Caki2 (cell line): ENCODE results near the gene CD38. TPM values are rescaled to one million over a fixed set of nuclear protein-coding genes. Genes with fewer than 3 reads are reported as not detected.

Experiments
- DNase-seq: peaks from one replicate; pipeline ENCODE4 v3.0.0-alpha.2; 2015; ENCODE audit warnings: low read depth
- in situ Hi-C: cut with HindIII; loops from 2 replicates; pipeline ENCODE4 v1.10.0; 2016; ENCODE audit warnings: low sequenced_read_pairs, low pct_unique_long_range_greater_than_20kb, mixed read lengths
- total RNA-seq: library from RNA; depleted of rRNA; stranded (reverse); fragments of >200 nt; shearing (Covaris generic); gene quantifications from 2 replicates; pipeline ENCODE4 v1.2.3, GENCODE V29; 2014; ENCODE audit warnings: low replicate concordance

Gene CD38
- total RNA-seq, 1 experiment from 2014 or later = not detected

DNA sequence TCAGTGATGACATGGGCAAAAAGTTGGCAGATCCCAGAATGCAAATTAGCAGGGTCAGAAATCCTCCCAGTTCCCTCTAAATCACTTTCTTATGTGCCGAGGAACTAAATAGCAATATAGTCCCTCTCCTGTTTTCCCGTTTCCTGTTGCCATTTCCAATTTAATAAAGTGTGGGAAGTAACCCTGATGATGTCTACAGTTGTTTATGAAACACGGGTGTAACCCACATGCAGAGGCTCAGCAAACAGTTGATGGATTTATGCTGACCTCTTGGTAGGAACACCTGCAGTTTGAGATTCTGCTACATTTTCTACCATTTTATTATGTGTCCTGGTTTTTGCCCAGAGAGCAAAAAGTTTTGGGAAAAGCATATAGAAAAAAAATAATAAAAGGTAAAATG lies 103.7 kb downstream of the CD38 start:
- no peak for DNase-seq
- in situ Hi-C loops = no loop called here

DNA sequence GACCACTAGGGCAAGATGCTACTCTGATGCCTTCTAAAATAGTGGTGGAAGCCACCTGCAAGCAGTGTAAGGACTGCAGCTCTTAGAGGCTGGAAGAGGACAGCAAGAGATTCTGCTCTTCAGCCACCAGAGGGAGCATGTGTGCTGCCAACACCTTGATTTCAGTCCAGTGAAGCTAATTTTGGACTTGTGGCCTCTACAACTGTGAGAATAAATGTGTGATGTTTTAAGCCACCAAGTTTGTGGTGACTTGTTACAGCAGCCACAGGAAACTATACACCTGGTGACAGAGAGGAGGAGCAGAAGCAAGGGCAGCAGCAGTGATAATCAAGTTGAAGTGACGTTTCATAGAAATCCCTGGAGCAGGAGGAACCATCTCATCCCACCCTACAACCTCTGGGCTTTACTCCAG lies 104.6 kb downstream of the CD38 start:
- DNase-seq = peak; percentile 56
- in situ Hi-C loops = no loop called here

DNA sequence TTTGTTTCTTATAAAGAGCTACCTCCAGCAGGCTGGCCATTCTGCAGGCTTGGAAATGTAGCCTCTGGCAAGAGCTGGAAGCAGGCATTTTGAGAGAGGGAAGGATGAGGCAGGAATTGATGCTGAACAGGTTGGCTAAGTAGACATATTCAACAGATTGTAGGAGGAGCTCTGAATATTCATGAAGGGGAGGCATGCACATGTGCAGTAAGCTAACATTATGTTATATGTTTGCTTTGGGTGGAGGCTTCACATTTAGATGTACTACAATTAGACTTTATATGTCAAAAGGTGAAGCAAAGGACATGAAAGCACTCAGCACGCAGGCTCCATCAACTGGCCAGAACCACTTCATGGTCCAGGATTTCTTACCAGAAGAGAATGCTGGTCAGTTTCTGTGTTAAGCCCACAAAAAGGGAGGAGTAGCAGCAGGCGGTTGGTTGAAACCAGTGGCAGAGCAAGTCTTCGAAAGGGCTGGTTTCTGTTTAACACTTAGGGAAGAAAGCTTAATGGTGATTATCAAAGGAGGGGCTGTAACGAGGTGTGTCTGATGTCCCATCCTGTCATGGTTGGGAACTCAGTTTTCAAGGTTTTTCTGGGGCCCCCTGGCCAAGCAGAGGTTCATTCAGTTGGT lies 105.6 kb downstream of the CD38 start:
- in situ Hi-C loops = no loop called here
- DNase-seq = no peak

DNA sequence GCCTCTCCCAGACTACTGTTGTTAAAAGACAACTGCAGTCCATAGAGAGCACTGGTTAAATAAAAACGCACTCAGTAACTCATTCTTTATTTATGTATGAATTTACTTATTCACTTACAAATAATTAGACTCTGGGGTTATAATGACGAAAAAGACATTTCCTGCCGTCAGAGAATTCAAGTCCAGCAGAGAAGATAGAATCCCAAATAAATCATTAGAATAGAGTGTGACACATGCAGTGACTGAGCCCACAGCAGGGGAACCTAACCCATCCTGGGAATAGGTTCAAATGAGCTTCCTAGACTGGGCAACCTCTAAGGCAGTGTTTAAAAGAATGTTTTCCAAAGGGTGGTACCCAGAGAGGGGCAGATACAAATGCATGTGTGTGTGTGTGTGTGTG lies 106.5 kb downstream of the CD38 start:
- in situ Hi-C loops = no loop called here
- no peak for DNase-seq

DNA sequence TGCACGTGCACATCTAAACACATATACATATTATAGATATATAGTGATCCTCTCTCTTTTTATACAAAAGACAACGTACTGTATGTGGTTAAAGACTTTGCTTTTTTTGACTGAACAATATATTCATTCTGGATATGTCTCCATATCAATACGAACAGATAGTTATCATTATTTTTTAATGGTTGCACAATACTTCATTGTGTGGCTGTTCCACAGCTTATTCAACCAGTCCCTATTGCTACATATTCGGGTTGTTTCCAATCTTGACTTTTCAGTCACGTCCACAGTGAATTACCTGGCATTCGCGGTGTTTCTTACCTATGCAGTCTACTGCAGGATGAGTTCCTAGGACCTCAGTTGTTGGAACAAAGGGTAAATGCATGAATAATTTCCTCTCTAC lies 107.3 kb downstream of the CD38 start:
- DNase-seq = no peak
- in situ Hi-C loops = no loop called here

DNA sequence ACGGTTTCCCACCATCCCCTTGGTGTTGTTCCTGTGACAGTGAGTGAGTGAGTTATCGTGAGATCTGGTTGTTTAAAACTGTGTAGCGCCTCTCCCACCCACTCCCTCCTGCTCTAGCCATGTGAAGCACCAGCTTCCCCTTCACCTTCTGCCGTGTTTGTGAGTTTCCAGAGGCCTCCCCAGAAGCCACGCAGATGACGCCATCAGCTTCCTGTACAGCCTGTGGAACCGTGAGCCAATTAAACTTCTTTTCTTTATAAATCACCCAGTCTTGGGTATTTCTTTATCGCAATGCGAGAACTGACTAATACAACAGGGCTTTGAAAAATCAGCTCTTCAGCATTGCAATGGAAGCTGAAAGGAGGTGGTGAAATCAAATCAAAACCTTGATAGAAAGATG lies 110.4 kb downstream of the CD38 start:
- no peak for DNase-seq
- in situ Hi-C loops = no loop called here

DNA sequence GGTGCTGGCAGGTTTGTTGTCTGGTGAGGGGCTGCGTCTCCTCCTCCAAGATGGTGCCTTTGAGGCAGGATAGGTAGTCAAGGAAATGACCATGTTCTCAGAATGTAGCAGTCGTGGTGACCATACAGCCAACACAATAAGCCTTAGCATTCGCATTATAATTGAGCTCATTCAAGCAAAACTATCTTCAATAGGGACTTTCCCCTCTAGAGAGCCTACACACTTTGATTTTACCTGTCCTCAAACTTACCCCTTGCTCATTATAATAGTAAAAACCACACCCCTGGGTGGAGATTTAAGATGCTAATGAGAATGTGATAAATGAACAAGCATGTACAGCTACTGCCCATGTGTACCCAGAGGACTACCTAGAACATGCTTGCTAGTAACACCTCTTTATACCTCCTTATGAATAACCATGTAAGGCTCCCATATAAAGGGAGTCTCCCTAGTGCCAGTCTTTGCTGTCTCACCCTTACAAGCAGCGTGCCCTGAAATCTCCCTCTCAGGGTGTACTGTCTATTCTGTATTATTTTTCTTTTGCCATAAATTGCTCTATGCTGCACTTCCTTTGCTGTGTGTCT lies 112.2 kb downstream of the CD38 start:
- in situ Hi-C loops = no loop called here
- DNase-seq = no peak

DNA sequence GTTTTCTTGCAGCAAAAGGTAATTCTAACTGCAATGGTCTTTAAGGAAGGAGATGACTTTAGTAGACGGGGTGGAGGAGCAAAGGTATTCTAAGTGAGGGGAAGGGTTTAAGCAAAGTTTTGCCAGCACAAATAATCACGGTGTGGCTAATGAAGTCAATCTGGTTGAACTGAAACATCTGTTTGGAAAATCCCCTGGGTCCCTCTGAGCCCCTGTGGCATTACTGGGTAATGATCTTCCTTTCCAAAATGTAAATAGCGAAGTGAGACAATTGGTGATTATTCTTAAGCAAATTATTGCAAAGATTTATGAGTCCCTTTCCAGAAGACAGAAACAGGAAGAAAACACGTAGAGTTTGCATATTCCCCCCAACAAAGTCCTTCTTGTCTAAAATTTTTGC lies 113.2 kb downstream of the CD38 start:
- in situ Hi-C loops = no loop called here
- no peak for DNase-seq

DNA sequence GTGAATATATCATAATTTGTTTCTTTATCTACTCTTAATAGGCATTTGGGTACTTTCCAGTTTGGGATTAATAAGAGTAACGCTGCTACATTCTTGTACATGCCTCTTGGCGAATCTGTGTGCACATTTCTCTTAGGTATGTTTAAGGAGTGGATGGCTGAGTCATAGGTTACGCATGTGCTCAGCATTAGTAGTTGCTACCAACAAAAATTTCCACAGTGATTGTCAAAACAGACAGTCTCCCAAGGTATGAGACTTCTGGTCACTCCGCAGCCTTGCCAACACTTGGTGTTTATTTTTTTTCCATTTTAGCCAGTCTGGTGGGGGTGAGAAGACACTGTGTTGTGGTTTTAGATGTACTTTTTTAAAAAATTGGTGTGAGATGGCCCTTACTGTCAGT lies 115.8 kb downstream of the CD38 start:
- DNase-seq = peak; percentile 85
- in situ Hi-C loops = no loop called here

DNA sequence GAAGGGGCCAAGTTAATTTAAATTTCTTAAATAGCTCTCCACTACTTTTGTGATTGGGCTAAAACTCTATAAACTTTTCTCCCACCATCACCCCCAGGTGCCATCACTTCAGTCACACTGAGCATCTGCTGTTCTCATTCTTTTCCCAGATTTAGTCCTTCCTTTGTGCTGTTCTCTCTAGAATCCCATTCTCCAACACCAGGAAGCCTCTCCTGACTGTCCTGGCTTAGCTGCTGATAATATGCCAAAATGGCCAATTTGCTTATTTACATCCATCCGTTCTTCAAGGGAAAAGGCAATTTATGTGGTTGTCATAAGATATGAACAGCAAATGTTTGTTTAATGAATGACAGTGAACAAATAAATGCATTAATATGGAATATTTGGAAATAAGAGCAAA lies 116.3 kb downstream of the CD38 start:
- in situ Hi-C loops = no loop called here
- DNase-seq = no peak

DNA sequence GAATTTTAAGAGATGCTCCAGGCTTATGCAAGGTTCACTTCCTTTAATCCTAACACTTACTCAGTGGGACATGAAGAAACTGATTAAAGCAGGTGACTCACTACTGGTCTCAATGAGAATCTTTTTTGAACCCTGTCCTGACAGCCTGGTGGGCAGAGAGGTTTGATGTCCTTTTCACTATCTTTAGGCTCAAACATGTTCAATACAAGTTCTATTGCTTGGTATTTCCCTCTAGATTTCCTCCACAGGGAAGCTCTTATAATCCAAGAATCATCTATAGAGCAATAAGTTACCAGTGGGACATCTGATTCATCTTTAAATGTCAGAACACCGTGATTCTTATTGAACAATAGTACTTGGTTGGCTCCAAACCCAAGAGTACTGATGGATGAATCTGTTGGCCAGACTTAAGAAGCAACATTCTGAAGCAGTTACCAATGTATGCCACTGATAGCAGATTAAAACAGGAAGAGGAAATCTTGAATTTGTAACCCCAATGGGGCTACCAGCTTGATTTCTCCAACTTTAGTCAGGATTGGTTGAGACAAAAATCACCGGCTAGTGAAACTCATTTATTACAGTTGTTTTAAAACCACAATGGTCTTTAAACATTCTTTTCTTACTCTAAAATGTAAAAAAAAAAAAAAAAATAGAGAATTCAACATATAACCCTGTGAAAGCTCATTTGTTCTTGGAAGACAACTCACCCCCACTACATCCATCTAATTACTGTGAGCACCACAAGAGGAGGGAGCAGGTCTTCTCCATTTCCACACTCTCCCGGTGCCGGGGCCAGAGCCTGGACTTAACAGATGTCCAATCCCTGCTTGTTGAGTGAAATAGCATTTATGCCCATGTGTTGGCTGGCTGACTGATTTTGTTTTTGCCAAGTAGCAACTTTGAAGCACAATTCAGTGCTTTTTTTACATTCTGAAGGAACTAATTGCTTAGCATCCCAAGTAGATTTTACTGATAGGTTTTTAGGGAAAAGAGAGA lies 117.1 kb downstream of the CD38 start:
- in situ Hi-C loops = no loop called here
- no peak for DNase-seq

DNA sequence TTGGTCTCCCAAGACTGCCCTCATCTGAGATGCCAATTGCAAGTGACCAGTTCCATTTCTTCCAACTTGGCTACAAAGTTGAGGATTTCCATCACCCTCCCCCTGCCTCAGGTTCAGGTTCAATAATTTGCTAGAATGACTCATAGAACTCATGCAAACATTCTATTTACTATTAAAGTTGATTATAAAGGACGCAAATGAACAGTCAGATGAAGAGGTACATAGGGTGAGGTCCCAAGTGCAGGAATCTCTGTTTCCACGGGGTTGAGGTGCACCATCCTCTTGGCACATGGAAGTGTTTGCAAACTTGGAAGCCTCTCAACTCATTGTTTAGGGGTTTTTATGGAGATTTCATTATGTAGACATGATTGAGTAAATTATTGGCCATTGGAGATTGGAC lies 119.4 kb downstream of the CD38 start:
- in situ Hi-C loops = no loop called here
- DNase-seq = no peak

DNA sequence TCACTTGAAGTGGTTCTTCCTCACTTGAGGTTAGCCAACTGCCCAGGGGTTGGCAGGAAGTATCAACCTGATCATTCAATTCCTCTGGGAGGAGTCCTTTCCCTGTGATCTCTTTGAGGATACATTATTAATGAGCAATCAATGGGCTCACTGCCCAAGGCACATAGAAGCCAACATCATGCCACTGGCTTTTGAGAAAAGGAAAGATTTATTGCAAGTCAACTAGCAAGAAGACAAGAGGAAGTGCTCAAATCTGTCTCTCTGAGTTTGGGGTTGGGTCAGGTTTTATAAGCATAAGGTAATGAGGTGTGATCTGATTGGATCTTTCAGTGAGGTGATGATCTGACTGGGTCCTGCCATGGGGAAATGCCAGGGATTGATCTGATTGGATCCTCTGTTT lies 120.8 kb downstream of the CD38 start:
- no peak for DNase-seq
- in situ Hi-C loops = no loop called here

DNA sequence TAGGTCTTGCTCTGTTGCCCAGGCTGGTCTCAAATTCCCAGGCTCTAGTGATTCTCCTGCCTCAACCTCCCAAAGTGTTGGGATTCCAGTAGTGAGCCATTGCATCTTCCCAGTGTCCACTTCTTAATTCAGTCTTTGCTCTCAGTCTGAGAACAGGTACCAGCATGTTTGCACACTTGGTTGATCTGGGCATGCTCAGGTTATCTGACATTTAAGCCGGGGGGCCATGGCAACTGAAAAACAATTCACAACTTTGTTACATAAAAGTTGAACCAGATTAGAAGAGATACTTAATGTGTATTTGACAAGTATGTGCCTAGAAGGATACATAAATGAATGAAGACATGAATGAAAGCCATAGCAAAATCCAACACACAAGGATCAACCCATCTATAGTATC lies 121.4 kb downstream of the CD38 start:
- no peak for DNase-seq
- in situ Hi-C loops = no loop called here

DNA sequence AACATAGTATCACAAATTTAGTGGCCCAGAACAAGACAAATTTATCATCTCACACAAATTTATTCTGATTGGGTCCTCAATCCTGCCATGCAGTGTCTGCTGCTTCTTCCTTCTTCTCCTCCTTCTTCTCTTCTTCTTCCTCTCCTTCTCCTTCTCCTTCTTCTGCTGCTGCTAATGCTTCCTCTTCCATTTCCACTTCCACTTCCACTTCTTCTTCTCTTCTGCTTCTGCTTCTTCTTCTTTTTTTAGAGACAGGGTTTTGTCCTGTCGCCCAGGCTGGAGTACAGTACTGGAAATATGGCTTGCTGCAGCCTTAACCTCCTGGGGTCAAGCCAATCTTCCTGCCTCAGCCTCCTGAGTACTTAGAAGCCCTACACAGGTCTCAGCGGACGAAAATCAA lies 122.9 kb downstream of the CD38 start:
- DNase-seq = no peak
- in situ Hi-C loops = no loop called here

DNA sequence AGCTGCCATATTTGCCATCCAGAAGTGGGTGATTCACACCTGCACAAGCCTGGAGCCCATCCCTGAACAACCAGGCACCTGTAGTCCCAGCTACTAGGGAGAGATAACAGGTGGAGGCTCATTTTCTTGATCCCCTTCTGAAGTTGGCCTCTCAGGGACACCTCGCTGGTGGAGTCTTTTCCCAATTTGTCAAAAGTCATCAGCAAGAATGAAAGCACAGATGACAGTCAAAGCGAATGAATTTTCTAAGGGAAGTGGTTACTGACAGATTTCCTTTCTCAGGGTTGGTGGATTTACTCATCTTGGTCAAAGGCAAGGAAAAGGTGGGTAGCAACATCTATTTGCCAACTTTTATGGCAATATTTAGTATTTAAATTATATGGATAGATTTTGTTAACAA lies 123.9 kb downstream of the CD38 start:
- in situ Hi-C loops = no loop called here
- no peak for DNase-seq

DNA sequence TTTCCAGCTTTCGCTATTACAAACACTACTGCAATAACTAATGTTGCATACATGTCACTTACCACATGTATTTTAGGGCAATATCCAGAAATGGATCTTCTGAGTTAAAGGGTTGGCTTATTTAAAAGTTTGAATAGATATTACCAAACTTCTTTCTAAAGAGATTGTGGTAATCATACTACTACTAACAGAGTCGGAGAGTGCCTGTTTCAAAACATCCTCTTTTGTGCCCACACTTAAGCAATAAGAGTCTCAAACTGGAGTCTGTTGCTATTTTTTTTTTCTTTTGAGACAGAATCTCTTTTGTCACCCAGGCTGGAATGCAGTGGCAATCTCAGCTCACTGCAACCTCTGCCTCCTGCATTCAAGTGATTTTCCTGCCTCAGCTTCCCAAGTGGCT lies 124.6 kb downstream of the CD38 start:
- in situ Hi-C loops = no loop called here
- DNase-seq = no peak
